Measurements from ENCODE around the gene HABP2. TPM values are rescaled to one million over a fixed set of nuclear protein-coding genes. Genes with fewer than 3 reads are reported as not detected.

The HABP2 gene
- total RNA-seq, 2 donors from 2014 or later = not detected

- no peaks in the 10 kb centered on the region for H3K4me1 ChIP-seq
- TF ChIP-seq CTCF (IDR thresholded peaks at IDR 0.05) = no peak
- no peaks in the 10 kb centered on the region for H3K9me3 ChIP-seq
- H3K27ac ChIP-seq = no peak overlapping the region
- no peaks in the 10 kb centered on the region for H3K27me3 ChIP-seq
- DNase-seq (ENCODE audit: low spot score) = no peak
- H3K36me3 ChIP-seq = no peaks in the 10 kb centered on the region
- H3K4me3 ChIP-seq = no peak overlapping the region
Observed at GRCh38 chr10:113533801-113534200, 19.1 kb upstream of the HABP2 start.

- Histone ChIP-seq H3K36me3 (no peaks in the 10 kb centered on the region), H3K4me1 (no peaks in the 10 kb centered on the region), H3K27me3 (no peaks in the 10 kb centered on the region), H3K9me3 (no peaks in the 10 kb centered on the region), H3K4me3 (no peak overlapping the region), H3K27ac (no peak overlapping the region)
- no peak for TF ChIP-seq CTCF (IDR thresholded peaks at IDR 0.05)
- no peak for DNase-seq (ENCODE audit: low spot score)
Observed at GRCh38 chr10:113534423-113534822, 18.4 kb upstream of the HABP2 start.

GRCh38 chr10:113537672-113538071 is 15.2 kb upstream of the HABP2 start:
- Histone ChIP-seq H3K27me3 (no peaks in the 10 kb centered on the region), H3K4me1 (peaks cover 0 to 13% of the 10 kb centered on the region in 2 donors), H3K36me3 (no peaks in the 10 kb centered on the region), H3K9me3 (no peaks in the 10 kb centered on the region), H3K4me3 (no peak overlapping the region), H3K27ac (no peak overlapping the region)
- no peak for TF ChIP-seq CTCF (IDR thresholded peaks at IDR 0.05)
- no peak for DNase-seq (ENCODE audit: low spot score)

- Histone ChIP-seq H3K4me1 (peaks cover 0 to 13% of the 10 kb centered on the region in 2 donors), H3K9me3 (no peaks in the 10 kb centered on the region), H3K27ac (no peak overlapping the region), H3K4me3 (no peak overlapping the region), H3K36me3 (no peaks in the 10 kb centered on the region), H3K27me3 (no peaks in the 10 kb centered on the region)
- no peak for DNase-seq (ENCODE audit: low spot score)
- TF ChIP-seq CTCF (IDR thresholded peaks at IDR 0.05) = no peak
Observed at GRCh38 chr10:113538151-113538550, 14.7 kb upstream of the HABP2 start.

- Histone ChIP-seq H3K27ac (no peak overlapping the region), H3K4me1 (peaks cover 0 to 13% of the 10 kb centered on the region in 2 donors), H3K9me3 (no peaks in the 10 kb centered on the region), H3K4me3 (no peak overlapping the region), H3K27me3 (no peaks in the 10 kb centered on the region), H3K36me3 (no peaks in the 10 kb centered on the region)
- DNase-seq (ENCODE audit: low spot score) = no peak
- TF ChIP-seq CTCF (IDR thresholded peaks at IDR 0.05) = no peak
Observed at GRCh38 chr10:113539789-113540188, 13.1 kb upstream of the HABP2 start.

GRCh38 chr10:113540845-113541548 is 11.9 kb upstream of the HABP2 start:
- TF ChIP-seq CTCF (IDR thresholded peaks at IDR 0.05) = no peak
- Histone ChIP-seq H3K27ac (no peak overlapping the region), H3K4me3 (no peak overlapping the region), H3K4me1 (peaks cover 0 to 13% of the 10 kb centered on the region in 2 donors), H3K27me3 (no peaks in the 10 kb centered on the region), H3K9me3 (no peaks in the 10 kb centered on the region), H3K36me3 (no peaks in the 10 kb centered on the region)
- no peak for DNase-seq (ENCODE audit: low spot score)

All from right atrium auricular region (tissue), 2 donors.